AG09309 (cell line): Measurements from ENCODE around the gene UBA6.

Experiments
- DNase-seq: peaks from one replicate; pipeline ENCODE4 v3.0.0-alpha.2; 2010; ENCODE audit warnings: low read depth
- H3K4me3 ChIP-seq: 2 replicates; pipeline ENCODE4 v1.5.1; 2011; ENCODE audit warnings: mild to moderate bottlenecking, low read depth, low read length, moderate library complexity; ENCODE audit not compliant: control insufficient read depth
- TF ChIP-seq, protein P1 (sequence below): IDR thresholded peaks from 2 replicates; pipeline ENCODE4 v1.5.1; 2011; ENCODE audit warnings: mild to moderate bottlenecking, low read depth, low read length, inconsistent platforms; ENCODE audit not compliant: insufficient read depth, control insufficient read depth; ENCODE audit errors: missing control alignments

Gene UBA6

DNA sequence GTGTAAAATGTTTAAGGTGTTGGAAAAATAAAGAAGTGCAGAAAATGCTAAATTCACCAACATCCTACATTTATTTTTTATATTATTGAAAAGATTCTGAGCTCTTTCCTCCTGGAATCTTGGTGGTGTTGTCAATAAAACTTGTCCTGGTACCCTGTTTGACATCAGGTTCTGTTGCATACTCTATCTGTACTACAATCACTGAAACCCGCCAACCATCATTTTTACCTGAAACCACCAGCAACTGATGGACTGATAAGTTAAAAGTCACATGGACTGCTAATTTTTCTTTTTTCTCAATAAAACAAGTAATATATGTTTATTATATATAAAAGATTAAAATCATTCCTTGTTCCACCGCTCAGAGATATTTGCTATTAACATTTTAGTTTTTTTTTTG lies 119.0 kb downstream of the UBA6 start:
- TF ChIP-seq, protein P1, sequence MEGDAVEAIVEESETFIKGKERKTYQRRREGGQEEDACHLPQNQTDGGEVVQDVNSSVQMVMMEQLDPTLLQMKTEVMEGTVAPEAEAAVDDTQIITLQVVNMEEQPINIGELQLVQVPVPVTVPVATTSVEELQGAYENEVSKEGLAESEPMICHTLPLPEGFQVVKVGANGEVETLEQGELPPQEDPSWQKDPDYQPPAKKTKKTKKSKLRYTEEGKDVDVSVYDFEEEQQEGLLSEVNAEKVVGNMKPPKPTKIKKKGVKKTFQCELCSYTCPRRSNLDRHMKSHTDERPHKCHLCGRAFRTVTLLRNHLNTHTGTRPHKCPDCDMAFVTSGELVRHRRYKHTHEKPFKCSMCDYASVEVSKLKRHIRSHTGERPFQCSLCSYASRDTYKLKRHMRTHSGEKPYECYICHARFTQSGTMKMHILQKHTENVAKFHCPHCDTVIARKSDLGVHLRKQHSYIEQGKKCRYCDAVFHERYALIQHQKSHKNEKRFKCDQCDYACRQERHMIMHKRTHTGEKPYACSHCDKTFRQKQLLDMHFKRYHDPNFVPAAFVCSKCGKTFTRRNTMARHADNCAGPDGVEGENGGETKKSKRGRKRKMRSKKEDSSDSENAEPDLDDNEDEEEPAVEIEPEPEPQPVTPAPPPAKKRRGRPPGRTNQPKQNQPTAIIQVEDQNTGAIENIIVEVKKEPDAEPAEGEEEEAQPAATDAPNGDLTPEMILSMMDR, result no peak
- no peak overlapping the region for H3K4me3 ChIP-seq

GRCh38 chr4:67581208-67581857 lies 119.6 kb downstream of the UBA6 start:
- H3K4me3 ChIP-seq, result no peak overlapping the region
- no peak for DNase-seq
- TF ChIP-seq, protein P1, result no peak

More for the DNA sequence above, 119.0 kb downstream of the UBA6 start:
- no peak for DNase-seq

GRCh38 chr4:67580577-67580976 lies 120.4 kb downstream of the UBA6 start:
- TF ChIP-seq, protein P1, result no peak
- no peak for DNase-seq
- no peak overlapping the region for H3K4me3 ChIP-seq

- TF ChIP-seq, protein P1, result no peak
- no peak overlapping the region for H3K4me3 ChIP-seq
- DNase-seq, result no peak
Observed at GRCh38 chr4:67576538-67576937, 124.4 kb downstream of the UBA6 start.

GRCh38 chr4:67576059-67576466 lies 124.9 kb downstream of the UBA6 start:
- H3K4me3 ChIP-seq, result no peak overlapping the region
- TF ChIP-seq, protein P1, result no peak
- DNase-seq, result no peak

GRCh38 chr4:67575232-67576058 lies 125.5 kb downstream of the UBA6 start:
- H3K4me3 ChIP-seq, result no peak overlapping the region
- no peak for DNase-seq
- TF ChIP-seq, protein P1, result no peak
